Type B pancreatic cell (in vitro differentiated cells): ENCODE measurements around the gene GABRG1. TPM values are rescaled to one million over a fixed set of nuclear protein-coding genes. Genes with fewer than 3 reads are reported as not detected.

ENCODE experiments used
- DNase-seq: peaks from one replicate; pipeline ENCODE4 v3.0.0; 2021; ENCODE audit warnings: mixed read lengths; ENCODE audit not compliant: unreplicated experiment; ENCODE audit errors: extremely low spot score
- H3K27ac Mint-ChIP-seq: 2 replicates; pipeline ENCODE4 v1.8.0; 2021; ENCODE audit warnings: mild to moderate bottlenecking, mixed read lengths
- H3K27me3 Mint-ChIP-seq: 2 replicates; pipeline ENCODE4 v1.8.0; 2021; ENCODE audit warnings: mixed read lengths
- H3K36me3 Mint-ChIP-seq: 2 replicates; pipeline ENCODE4 v1.8.0; 2021; ENCODE audit warnings: mixed read lengths
- H3K4me1 Mint-ChIP-seq: one replicate; pipeline ENCODE4 v1.8.0; 2021; ENCODE audit warnings: mixed read lengths; ENCODE audit not compliant: unreplicated experiment
- H3K4me3 Mint-ChIP-seq: 2 replicates; pipeline ENCODE4 v1.8.0; 2021; ENCODE audit warnings: mild to moderate bottlenecking, mixed read lengths
- H3K9me3 Mint-ChIP-seq: 2 replicates; pipeline ENCODE4 v1.8.0; 2021; ENCODE audit warnings: mixed read lengths
- CTCF ChIP-seq: fragments of 200-600 bp; sonication (generic); conservative IDR thresholded peaks from 2 replicates; pipeline ENCODE4 v1.5.0; 2021; ENCODE audit warnings: antibody characterized with exemption, mild to moderate bottlenecking
- total RNA-seq: library from RNA; stranded (reverse); gene quantifications from 2 replicates; pipeline ENCODE4 v1.2.1, GENCODE V29; 2021; ENCODE audit warnings: low replicate concordance

Gene GABRG1
- total RNA-seq, 1 donor from 2014 or later = 0.48 TPM

- Mint-ChIP-seq H3K27me3 (peaks cover 9% of the 10 kb centered on the region), H3K4me1 (no peaks in the 10 kb centered on the region), H3K4me3 (no peak overlapping the region), H3K36me3 (no peaks in the 10 kb centered on the region), H3K27ac (no peak overlapping the region), H3K9me3 (no peaks in the 10 kb centered on the region)
- DNase-seq = no peak
- no peak for TF ChIP-seq CTCF
These were observed 42.6 kb downstream of the GABRG1 start for GRCh38 chr4:46081248-46081647.

GRCh38 chr4:46073778-46074177 is 50.1 kb downstream of the GABRG1 start:
- Mint-ChIP-seq H3K9me3 (no peaks in the 10 kb centered on the region), H3K4me1 (no peaks in the 10 kb centered on the region), H3K27me3 (no peaks in the 10 kb centered on the region), H3K27ac (no peak overlapping the region), H3K36me3 (no peaks in the 10 kb centered on the region), H3K4me3 (no peak overlapping the region)
- no peak for TF ChIP-seq CTCF
- no peak for DNase-seq

GRCh38 chr4:46051392-46051791 is 72.5 kb downstream of the GABRG1 start:
- TF ChIP-seq CTCF = no peak
- no peaks in the 10 kb centered on the region for H3K36me3 Mint-ChIP-seq
- no peaks in the 10 kb centered on the region for H3K27me3 Mint-ChIP-seq
- no peak overlapping the region for H3K4me3 Mint-ChIP-seq
- no peak overlapping the region for H3K27ac Mint-ChIP-seq
- H3K9me3 Mint-ChIP-seq = no peaks in the 10 kb centered on the region
- no peak for DNase-seq
- H3K4me1 Mint-ChIP-seq = no peaks in the 10 kb centered on the region

GRCh38 chr4:46032056-46032455 is 91.8 kb downstream of the GABRG1 start:
- Mint-ChIP-seq H3K27ac (no peak overlapping the region), H3K27me3 (peaks cover 11% of the 10 kb centered on the region), H3K4me3 (no peak overlapping the region), H3K4me1 (no peaks in the 10 kb centered on the region), H3K36me3 (no peaks in the 10 kb centered on the region), H3K9me3 (no peaks in the 10 kb centered on the region)
- no peak for DNase-seq
- TF ChIP-seq CTCF = no peak

- no peaks in the 10 kb centered on the region for H3K9me3 Mint-ChIP-seq
These were observed 107.5 kb downstream of the GABRG1 start for GRCh38 chr4:46016306-46016705.

More at GRCh38 chr4:46016306-46016705, 107.5 kb downstream of the GABRG1 start:
- no peak for TF ChIP-seq CTCF
- H3K27me3 Mint-ChIP-seq = no peaks in the 10 kb centered on the region
- H3K27ac Mint-ChIP-seq = no peak overlapping the region
- no peak overlapping the region for H3K4me3 Mint-ChIP-seq
- H3K36me3 Mint-ChIP-seq = no peaks in the 10 kb centered on the region
- H3K4me1 Mint-ChIP-seq = no peaks in the 10 kb centered on the region
- no peak for DNase-seq
